Hematopoietic multipotent progenitor cell treated with erythropoietin and hydrocortisone succinate and interleukin-3 and kit ligand, for 6 days (in vitro differentiated cells): ENCODE results near the gene PLCB1.

Source experiments
- DNase-seq: peaks from one replicate; pipeline ENCODE4 v3.0.0-alpha.2; 2015

PLCB1 gene

GRCh38 chr20:8310618-8311017, 178.6 kb downstream of the PLCB1 start:
- no peak for DNase-seq

GRCh38 chr20:8313073-8313472, 181.0 kb downstream of the PLCB1 start:
- DNase-seq: no peak

GRCh38 chr20:8315639-8316573, 183.8 kb downstream of the PLCB1 start:
- no peak for DNase-seq

- no peak for DNase-seq
These were observed 185.4 kb downstream of the PLCB1 start for GRCh38 chr20:8317448-8317847.

- DNase-seq: peak; percentile 11
These were observed 187.0 kb downstream of the PLCB1 start for GRCh38 chr20:8318965-8319625.

- peak; percentile 14 for DNase-seq
These were observed 188.2 kb downstream of the PLCB1 start for GRCh38 chr20:8320306-8320705.

GRCh38 chr20:8321001-8321400, 188.9 kb downstream of the PLCB1 start:
- DNase-seq: no peak

GRCh38 chr20:8322662-8323217, 190.7 kb downstream of the PLCB1 start:
- no peak for DNase-seq

- no peak for DNase-seq
These were observed 194.1 kb downstream of the PLCB1 start for GRCh38 chr20:8326191-8326590.

GRCh38 chr20:8326899-8327298, 194.8 kb downstream of the PLCB1 start:
- no peak for DNase-seq

GRCh38 chr20:8328189-8328588, 196.1 kb downstream of the PLCB1 start:
- no peak for DNase-seq

- peak; percentile 24 for DNase-seq
These were observed 198.3 kb downstream of the PLCB1 start for GRCh38 chr20:8330319-8330784.

GRCh38 chr20:8330785-8331695, 199.0 kb downstream of the PLCB1 start:
- peak; percentile 80 for DNase-seq

- no peak for DNase-seq
These were observed 199.8 kb downstream of the PLCB1 start for GRCh38 chr20:8331740-8332412.

- DNase-seq: no peak
These were observed 202.6 kb downstream of the PLCB1 start for GRCh38 chr20:8334641-8335040.

GRCh38 chr20:8335059-8335458, 203.0 kb downstream of the PLCB1 start:
- DNase-seq: no peak

GRCh38 chr20:8335495-8336195, 203.6 kb downstream of the PLCB1 start:
- no peak for DNase-seq

- no peak for DNase-seq
These were observed 207.3 kb downstream of the PLCB1 start for GRCh38 chr20:8339349-8339748.

GRCh38 chr20:8342391-8342790, 210.3 kb downstream of the PLCB1 start:
- DNase-seq: no peak

- no peak for DNase-seq
These were observed 212.0 kb downstream of the PLCB1 start for GRCh38 chr20:8344106-8344505.

GRCh38 chr20:8344631-8345030, 212.6 kb downstream of the PLCB1 start:
- DNase-seq: no peak
